GM23338 (cell line): Measurements from ENCODE around the gene KRTDAP. TPM values are rescaled to one million over a fixed set of nuclear protein-coding genes. Genes with fewer than 3 reads are reported as not detected.

Experiments used
- ATAC-seq: fragments of 200-7000 bp; cut with Tn5 transposase; 3 replicates; pipeline ENCODE4 v1.9.1; 2020
- DNase-seq: peaks from one replicate; pipeline ENCODE4 v3.0.0-alpha.2; 2015; ENCODE audit warnings: low spot score
- H2AFZ ChIP-seq: fragments of 200-600 bp; sonication (generic); 2 replicates; pipeline ENCODE4 v1.8.0; 2016; ENCODE audit warnings: antibody characterized with exemption, mild to moderate bottlenecking, moderate library complexity
- H3F3A ChIP-seq: fragments of 200-600 bp; sonication (generic); replicated peaks from 2 replicates; pipeline ENCODE4 v1.8.0; 2017; ENCODE audit warnings: antibody characterized with exemption, mixed run types, low read depth
- H3K27ac ChIP-seq: fragments of 200-600 bp; sonication (generic); 2 replicates; pipeline ENCODE4 v1.6.1; 2016; ENCODE audit warnings: low read depth
- H3K27me3 ChIP-seq: fragments of 200-600 bp; sonication (generic); 2 replicates; pipeline ENCODE4 v1.8.0; 2016; ENCODE audit warnings: mild to moderate bottlenecking, mixed run types, moderate library complexity; ENCODE audit not compliant: insufficient read depth
- H3K36me3 ChIP-seq: fragments of 200-600 bp; sonication (generic); 2 replicates; pipeline ENCODE4 v1.8.0; 2016; ENCODE audit warnings: mild to moderate bottlenecking; ENCODE audit not compliant: insufficient read depth
- H3K4me1 ChIP-seq: fragments of 200-600 bp; sonication (generic); 2 replicates; pipeline ENCODE4 v1.8.0; 2016; ENCODE audit warnings: mild to moderate bottlenecking, moderate library complexity; ENCODE audit not compliant: insufficient read depth
- H3K4me2 ChIP-seq: fragments of 200-600 bp; sonication (generic); 2 replicates; pipeline ENCODE4 v1.7.1; 2017; ENCODE audit warnings: mixed run types
- H3K4me3 ChIP-seq: fragments of 200-600 bp; sonication (generic); 2 replicates; pipeline ENCODE4 v1.6.1; 2016; ENCODE audit warnings: mixed run types
- H3K79me2 ChIP-seq: fragments of 200-600 bp; sonication (generic); replicated peaks from 2 replicates; pipeline ENCODE4 v1.8.0; 2017; ENCODE audit warnings: mild to moderate bottlenecking; ENCODE audit not compliant: insufficient read depth
- H3K9me2 ChIP-seq: fragments of 200-600 bp; sonication (generic); 2 replicates; pipeline ENCODE4 v1.8.0; 2017; ENCODE audit not compliant: insufficient read depth
- H4K20me1 ChIP-seq: fragments of 200-600 bp; sonication (generic); replicated peaks from 2 replicates; pipeline ENCODE4 v1.8.0; 2017; ENCODE audit warnings: mild to moderate bottlenecking; ENCODE audit not compliant: insufficient read depth
- H3K27ac Mint-ChIP-seq: 2 replicates; pipeline ENCODE4 v1.8.0; 2020; ENCODE audit warnings: inconsistent platforms, mild to moderate bottlenecking, moderate library complexity, mixed read lengths
- H3K27me3 Mint-ChIP-seq: 3 replicates; pipeline ENCODE4 v1.8.0; 2022; ENCODE audit warnings: low read depth, mild to moderate bottlenecking, moderate library complexity, mixed read lengths, inconsistent platforms; ENCODE audit not compliant: insufficient read depth, poor library complexity
- H3K36me3 Mint-ChIP-seq: 3 replicates; pipeline ENCODE4 v1.8.0; 2021; ENCODE audit warnings: low read depth, mild to moderate bottlenecking, inconsistent platforms, moderate library complexity, mixed read lengths
- H3K4me1 Mint-ChIP-seq: 3 replicates; pipeline ENCODE4 v1.8.0; 2020; ENCODE audit warnings: mild to moderate bottlenecking, inconsistent platforms, mixed read lengths
- H3K4me3 Mint-ChIP-seq: 3 replicates; pipeline ENCODE4 v1.8.0; 2021; ENCODE audit warnings: moderate library complexity, mild to moderate bottlenecking, inconsistent platforms, mixed read lengths
- H3K9me3 Mint-ChIP-seq: 3 replicates; pipeline ENCODE4 v1.8.0; 2020; ENCODE audit warnings: moderate library complexity, mild to moderate bottlenecking, inconsistent platforms, mixed read lengths
- CREB1 ChIP-seq: fragments of 250-450 bp; sonication (Bioruptor Pico); IDR thresholded peaks from 2 replicates; pipeline ENCODE4 v1.5.0; 2020; ENCODE audit warnings: low read depth, mild to moderate bottlenecking, moderate library complexity
- ETS1 ChIP-seq: IDR thresholded peaks from 2 replicates; pipeline ENCODE4 v1.6.1; 2016; ENCODE audit warnings: antibody characterized with exemption
- EZH2 ChIP-seq: fragments of 200-600 bp; sonication (generic); IDR thresholded peaks from one replicate; pipeline ENCODE4 v1.8.0; 2017; ENCODE audit warnings: antibody characterized with exemption, mild to moderate bottlenecking, low read depth; ENCODE audit not compliant: unreplicated experiment
- NANOG ChIP-seq: IDR thresholded peaks from 2 replicates; pipeline ENCODE4 v1.6.1; 2016; ENCODE audit warnings: antibody characterized with exemption, borderline replicate concordance
- POLR2AphosphoS5 ChIP-seq: IDR thresholded peaks from 2 replicates; pipeline ENCODE4 v1.6.1; 2016; ENCODE audit warnings: antibody characterized with exemption, low read depth
- ZNF331 ChIP-seq: fragments of 250-450 bp; sonication (Bioruptor Pico); IDR thresholded peaks from 2 replicates; pipeline ENCODE4 v1.5.0; 2020; ENCODE audit warnings: low read depth, mild to moderate bottlenecking, moderate library complexity
- polyA plus RNA-seq: library from polyadenylated mRNA; unstranded; fragments of >200 nt; fragmentation: Nextera tagmentation; extraction: Ambion mirVana; gene quantifications from 2 replicates; pipeline ENCODE4 v1.2.1, GENCODE V29; 2016
- total RNA-seq: library from RNA; depleted of rRNA; stranded (reverse); fragments of >200 nt; shearing (Covaris generic); gene quantifications from 2 replicates; pipeline ENCODE4 v1.2.3, GENCODE V29; 2014
- TF ChIP-seq, protein P1 (sequence below): IDR thresholded peaks from one replicate; pipeline ENCODE4 v1.6.1; 2018; ENCODE audit warnings: antibody characterized with exemption; ENCODE audit not compliant: unreplicated experiment
- TF ChIP-seq, protein P2 (sequence below), 2 experiments: fragments of 200-600 bp in 1 of 2; sonication (generic) in 1 of 2; conservative IDR thresholded peaks; 2 replicates each; pipeline versions ENCODE4 v1.5.1 to v1.6.1; 2016 to 2017; ENCODE audit warnings: antibody characterized with exemption in 2 of 2, low read depth in 2 of 2, mild to moderate bottlenecking in 2 of 2, moderate library complexity in 1 of 2
- TF ChIP-seq, protein P3 (sequence below): fragments of 250-450 bp; sonication (Bioruptor Pico); IDR thresholded peaks from 2 replicates; pipeline ENCODE4 v1.5.0; 2020; ENCODE audit warnings: mild to moderate bottlenecking, moderate library complexity

The KRTDAP gene
- total and polyA plus RNA-seq, 2 experiments from 2014 or later: 2.7 TPM; not detected in 1

DNA sequence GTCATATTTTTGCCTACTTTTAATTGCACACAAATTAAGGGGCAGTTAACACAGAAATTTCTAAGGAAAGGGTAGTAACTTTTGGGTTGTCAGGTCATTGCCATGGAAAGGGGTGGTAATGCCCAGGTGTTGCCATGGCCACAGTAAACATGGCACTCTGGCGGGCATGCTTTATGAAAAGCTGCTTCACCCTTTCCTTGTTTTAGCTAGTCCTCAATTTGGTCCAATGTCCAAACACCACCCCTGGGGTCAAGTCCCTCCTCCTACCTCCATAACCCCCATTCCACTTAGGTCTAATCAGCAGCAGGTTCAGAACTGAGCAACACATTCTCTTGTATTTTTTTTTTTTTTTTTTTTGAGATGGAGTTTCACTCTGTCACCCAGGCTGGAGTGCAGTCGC is 35.6 kb downstream of the KRTDAP start:
- no peak overlapping the region for H3K27ac Mint-ChIP-seq
- no peak for ATAC-seq
- no peaks in the 10 kb centered on the region; the same call in 2 of the 3 replicates for H3K9me3 Mint-ChIP-seq
- no peaks in the 10 kb centered on the region for H3K27me3 ChIP-seq
- no peak overlapping the region for H3K27ac ChIP-seq
- no peaks in the 10 kb centered on the region for H4K20me1 ChIP-seq
- DNase-seq: no peak
- no peak overlapping the region for H3K4me2 ChIP-seq
- TF ChIP-seq ZNF331 (CRISPR knock-in tag) (no peak), ETS1 (no peak), POLR2AphosphoS5 (no peak), EZH2 (no peak), NANOG (no peak), CREB1 (no peak)
- TF ChIP-seq, protein P1, sequence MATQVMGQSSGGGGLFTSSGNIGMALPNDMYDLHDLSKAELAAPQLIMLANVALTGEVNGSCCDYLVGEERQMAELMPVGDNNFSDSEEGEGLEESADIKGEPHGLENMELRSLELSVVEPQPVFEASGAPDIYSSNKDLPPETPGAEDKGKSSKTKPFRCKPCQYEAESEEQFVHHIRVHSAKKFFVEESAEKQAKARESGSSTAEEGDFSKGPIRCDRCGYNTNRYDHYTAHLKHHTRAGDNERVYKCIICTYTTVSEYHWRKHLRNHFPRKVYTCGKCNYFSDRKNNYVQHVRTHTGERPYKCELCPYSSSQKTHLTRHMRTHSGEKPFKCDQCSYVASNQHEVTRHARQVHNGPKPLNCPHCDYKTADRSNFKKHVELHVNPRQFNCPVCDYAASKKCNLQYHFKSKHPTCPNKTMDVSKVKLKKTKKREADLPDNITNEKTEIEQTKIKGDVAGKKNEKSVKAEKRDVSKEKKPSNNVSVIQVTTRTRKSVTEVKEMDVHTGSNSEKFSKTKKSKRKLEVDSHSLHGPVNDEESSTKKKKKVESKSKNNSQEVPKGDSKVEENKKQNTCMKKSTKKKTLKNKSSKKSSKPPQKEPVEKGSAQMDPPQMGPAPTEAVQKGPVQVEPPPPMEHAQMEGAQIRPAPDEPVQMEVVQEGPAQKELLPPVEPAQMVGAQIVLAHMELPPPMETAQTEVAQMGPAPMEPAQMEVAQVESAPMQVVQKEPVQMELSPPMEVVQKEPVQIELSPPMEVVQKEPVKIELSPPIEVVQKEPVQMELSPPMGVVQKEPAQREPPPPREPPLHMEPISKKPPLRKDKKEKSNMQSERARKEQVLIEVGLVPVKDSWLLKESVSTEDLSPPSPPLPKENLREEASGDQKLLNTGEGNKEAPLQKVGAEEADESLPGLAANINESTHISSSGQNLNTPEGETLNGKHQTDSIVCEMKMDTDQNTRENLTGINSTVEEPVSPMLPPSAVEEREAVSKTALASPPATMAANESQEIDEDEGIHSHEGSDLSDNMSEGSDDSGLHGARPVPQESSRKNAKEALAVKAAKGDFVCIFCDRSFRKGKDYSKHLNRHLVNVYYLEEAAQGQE: no peak
- TF ChIP-seq, protein P2, sequence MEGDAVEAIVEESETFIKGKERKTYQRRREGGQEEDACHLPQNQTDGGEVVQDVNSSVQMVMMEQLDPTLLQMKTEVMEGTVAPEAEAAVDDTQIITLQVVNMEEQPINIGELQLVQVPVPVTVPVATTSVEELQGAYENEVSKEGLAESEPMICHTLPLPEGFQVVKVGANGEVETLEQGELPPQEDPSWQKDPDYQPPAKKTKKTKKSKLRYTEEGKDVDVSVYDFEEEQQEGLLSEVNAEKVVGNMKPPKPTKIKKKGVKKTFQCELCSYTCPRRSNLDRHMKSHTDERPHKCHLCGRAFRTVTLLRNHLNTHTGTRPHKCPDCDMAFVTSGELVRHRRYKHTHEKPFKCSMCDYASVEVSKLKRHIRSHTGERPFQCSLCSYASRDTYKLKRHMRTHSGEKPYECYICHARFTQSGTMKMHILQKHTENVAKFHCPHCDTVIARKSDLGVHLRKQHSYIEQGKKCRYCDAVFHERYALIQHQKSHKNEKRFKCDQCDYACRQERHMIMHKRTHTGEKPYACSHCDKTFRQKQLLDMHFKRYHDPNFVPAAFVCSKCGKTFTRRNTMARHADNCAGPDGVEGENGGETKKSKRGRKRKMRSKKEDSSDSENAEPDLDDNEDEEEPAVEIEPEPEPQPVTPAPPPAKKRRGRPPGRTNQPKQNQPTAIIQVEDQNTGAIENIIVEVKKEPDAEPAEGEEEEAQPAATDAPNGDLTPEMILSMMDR (conservative IDR thresholded peaks at IDR 0.05; ENCODE audit: low read depth in 2 of 2): no peak
- TF ChIP-seq, protein P3, sequence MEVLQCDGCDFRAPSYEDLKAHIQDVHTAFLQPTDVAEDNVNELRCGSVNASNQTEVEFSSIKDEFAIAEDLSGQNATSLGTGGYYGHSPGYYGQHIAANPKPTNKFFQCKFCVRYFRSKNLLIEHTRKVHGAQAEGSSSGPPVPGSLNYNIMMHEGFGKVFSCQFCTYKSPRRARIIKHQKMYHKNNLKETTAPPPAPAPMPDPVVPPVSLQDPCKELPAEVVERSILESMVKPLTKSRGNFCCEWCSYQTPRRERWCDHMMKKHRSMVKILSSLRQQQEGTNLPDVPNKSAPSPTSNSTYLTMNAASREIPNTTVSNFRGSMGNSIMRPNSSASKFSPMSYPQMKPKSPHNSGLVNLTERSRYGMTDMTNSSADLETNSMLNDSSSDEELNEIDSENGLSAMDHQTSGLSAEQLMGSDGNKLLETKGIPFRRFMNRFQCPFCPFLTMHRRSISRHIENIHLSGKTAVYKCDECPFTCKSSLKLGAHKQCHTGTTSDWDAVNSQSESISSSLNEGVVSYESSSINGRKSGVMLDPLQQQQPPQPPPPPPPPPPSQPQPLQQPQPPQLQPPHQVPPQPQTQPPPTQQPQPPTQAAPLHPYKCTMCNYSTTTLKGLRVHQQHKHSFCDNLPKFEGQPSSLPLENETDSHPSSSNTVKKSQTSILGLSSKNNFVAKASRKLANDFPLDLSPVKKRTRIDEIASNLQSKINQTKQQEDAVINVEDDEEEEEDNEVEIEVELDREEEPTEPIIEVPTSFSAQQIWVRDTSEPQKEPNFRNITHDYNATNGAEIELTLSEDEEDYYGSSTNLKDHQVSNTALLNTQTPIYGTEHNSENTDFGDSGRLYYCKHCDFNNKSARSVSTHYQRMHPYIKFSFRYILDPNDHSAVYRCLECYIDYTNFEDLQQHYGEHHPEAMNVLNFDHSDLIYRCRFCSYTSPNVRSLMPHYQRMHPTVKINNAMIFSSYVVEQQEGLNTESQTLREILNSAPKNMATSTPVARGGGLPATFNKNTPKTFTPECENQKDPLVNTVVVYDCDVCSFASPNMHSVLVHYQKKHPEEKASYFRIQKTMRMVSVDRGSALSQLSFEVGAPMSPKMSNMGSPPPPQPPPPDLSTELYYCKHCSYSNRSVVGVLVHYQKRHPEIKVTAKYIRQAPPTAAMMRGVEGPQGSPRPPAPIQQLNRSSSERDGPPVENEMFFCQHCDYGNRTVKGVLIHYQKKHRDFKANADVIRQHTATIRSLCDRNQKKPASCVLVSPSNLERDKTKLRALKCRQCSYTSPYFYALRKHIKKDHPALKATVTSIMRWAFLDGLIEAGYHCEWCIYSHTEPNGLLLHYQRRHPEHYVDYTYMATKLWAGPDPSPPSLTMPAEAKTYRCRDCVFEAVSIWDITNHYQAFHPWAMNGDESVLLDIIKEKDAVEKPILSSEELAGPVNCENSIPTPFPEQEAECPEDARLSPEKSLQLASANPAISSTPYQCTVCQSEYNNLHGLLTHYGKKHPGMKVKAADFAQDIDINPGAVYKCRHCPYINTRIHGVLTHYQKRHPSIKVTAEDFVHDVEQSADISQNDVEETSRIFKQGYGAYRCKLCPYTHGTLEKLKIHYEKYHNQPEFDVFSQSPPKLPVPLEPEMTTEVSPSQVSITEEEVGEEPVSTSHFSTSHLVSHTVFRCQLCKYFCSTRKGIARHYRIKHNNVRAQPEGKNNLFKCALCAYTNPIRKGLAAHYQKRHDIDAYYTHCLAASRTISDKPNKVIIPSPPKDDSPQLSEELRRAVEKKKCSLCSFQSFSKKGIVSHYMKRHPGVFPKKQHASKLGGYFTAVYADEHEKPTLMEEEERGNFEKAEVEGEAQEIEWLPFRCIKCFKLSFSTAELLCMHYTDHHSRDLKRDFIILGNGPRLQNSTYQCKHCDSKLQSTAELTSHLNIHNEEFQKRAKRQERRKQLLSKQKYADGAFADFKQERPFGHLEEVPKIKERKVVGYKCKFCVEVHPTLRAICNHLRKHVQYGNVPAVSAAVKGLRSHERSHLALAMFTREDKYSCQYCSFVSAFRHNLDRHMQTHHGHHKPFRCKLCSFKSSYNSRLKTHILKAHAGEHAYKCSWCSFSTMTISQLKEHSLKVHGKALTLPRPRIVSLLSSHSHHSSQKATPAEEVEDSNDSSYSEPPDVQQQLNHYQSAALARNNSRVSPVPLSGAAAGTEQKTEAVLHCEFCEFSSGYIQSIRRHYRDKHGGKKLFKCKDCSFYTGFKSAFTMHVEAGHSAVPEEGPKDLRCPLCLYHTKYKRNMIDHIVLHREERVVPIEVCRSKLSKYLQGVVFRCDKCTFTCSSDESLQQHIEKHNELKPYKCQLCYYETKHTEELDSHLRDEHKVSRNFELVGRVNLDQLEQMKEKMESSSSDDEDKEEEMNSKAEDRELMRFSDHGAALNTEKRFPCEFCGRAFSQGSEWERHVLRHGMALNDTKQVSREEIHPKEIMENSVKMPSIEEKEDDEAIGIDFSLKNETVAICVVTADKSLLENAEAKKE: no peak
- H3K79me2 ChIP-seq: no peaks in the 10 kb centered on the region
- H3K27me3 Mint-ChIP-seq: peaks cover 6% of the 10 kb centered on the region
- no peaks in the 10 kb centered on the region for H3K9me2 ChIP-seq
- no peak overlapping the region for H3K4me3 ChIP-seq
- no peaks in the 10 kb centered on the region for H3K4me1 Mint-ChIP-seq
- no peak overlapping the region for H3K4me3 Mint-ChIP-seq
- no peaks in the 10 kb centered on the region for H3K4me1 ChIP-seq
- H3K36me3 Mint-ChIP-seq: no peaks in the 10 kb centered on the region
- no peak overlapping the region for H2AFZ ChIP-seq
- H3K36me3 ChIP-seq: no peaks in the 10 kb centered on the region
- H3F3A ChIP-seq: no peaks in the 10 kb centered on the region
